Smooth muscle cell (in vitro differentiated cells): ENCODE measurements around the gene ANKRD9. TPM values are rescaled to one million over a fixed set of nuclear protein-coding genes. Genes with fewer than 3 reads are reported as not detected.

Source experiments
- DNase-seq: peaks from one replicate; lab custom pipeline; 2025; ENCODE audit not compliant: unreplicated experiment; lab: John Stamatoyannopoulos, UW
- H2AFZ ChIP-seq: fragments of 200-600 bp; sonication (generic); 2 replicates; pipeline ENCODE4 v1.6.0; 2016; ENCODE audit warnings: antibody characterized with exemption, low read depth, mild to moderate bottlenecking
- H3F3A ChIP-seq: fragments of 200-600 bp; sonication (generic); 2 replicates; pipeline ENCODE4 v1.6.0; 2017; ENCODE audit warnings: antibody characterized with exemption, low read depth
- H3K27ac ChIP-seq: fragments of 200-600 bp; sonication (generic); 2 replicates; pipeline ENCODE4 v1.5.1; 2016; ENCODE audit warnings: low read depth, mild to moderate bottlenecking
- H3K27me3 ChIP-seq: fragments of 200-600 bp; sonication (generic); 2 replicates; pipeline ENCODE4 v1.6.1; 2016; ENCODE audit warnings: low read depth, mild to moderate bottlenecking
- H3K36me3 ChIP-seq: fragments of 200-600 bp; sonication (generic); 2 replicates; pipeline ENCODE4 v1.5.1; 2016; ENCODE audit warnings: low read depth
- H3K4me1 ChIP-seq: fragments of 200-600 bp; sonication (generic); 2 replicates; pipeline ENCODE4 v1.5.1; 2016; ENCODE audit warnings: low read depth
- H3K4me2 ChIP-seq: fragments of 200-600 bp; sonication (generic); 2 replicates; pipeline ENCODE4 v1.6.0; 2016; ENCODE audit warnings: mild to moderate bottlenecking
- H3K4me3 ChIP-seq: fragments of 200-600 bp; sonication (generic); 2 replicates; pipeline ENCODE4 v1.5.1; 2016; ENCODE audit warnings: mild to moderate bottlenecking
- H3K79me2 ChIP-seq: fragments of 200-600 bp; sonication (generic); 2 replicates; pipeline ENCODE4 v1.6.0; 2016; ENCODE audit warnings: low read depth, mild to moderate bottlenecking
- H3K9ac ChIP-seq: fragments of 200-600 bp; sonication (generic); 2 replicates; pipeline ENCODE4 v1.6.0; 2016; ENCODE audit warnings: low read depth
- H3K9me3 ChIP-seq: fragments of 200-600 bp; sonication (generic); replicated peaks from 2 replicates; pipeline ENCODE4 v1.5.1; 2016; ENCODE audit warnings: low read depth
- H4K20me1 ChIP-seq: fragments of 200-600 bp; sonication (generic); 2 replicates; pipeline ENCODE4 v1.6.0; 2016; ENCODE audit warnings: low read depth
- CTCF ChIP-seq: fragments of 200-600 bp; sonication (generic); IDR thresholded peaks from 2 replicates; pipeline ENCODE4 v1.5.1; 2017; ENCODE audit warnings: borderline replicate concordance, mild to moderate bottlenecking, antibody characterized with exemption; ENCODE audit not compliant: insufficient read depth, poor library complexity, severe bottlenecking
- WGBS: methylation state at CpG from one replicate; pipeline ENCODE4 v1.1.7; 2016; ENCODE audit warnings: low lambda C conversion rate; 5-methylcytosine and 5-hydroxymethylcytosine counted together
- polyA plus RNA-seq: library from polyadenylated mRNA; unstranded; fragments of >200 nt; fragmentation: Nextera tagmentation; extraction: Ambion mirVana; gene quantifications from 2 replicates; pipeline ENCODE4 v1.2.1, GENCODE V29; 2016
- total RNA-seq: library from RNA; depleted of rRNA; stranded (reverse); fragments of >200 nt; gene quantifications from 2 replicates; pipeline ENCODE4 v1.2.3, GENCODE V29; 2014

ANKRD9 gene
- total and polyA plus RNA-seq, 2 experiments from 2014 or later, result 17.2 to 38.9 TPM

DNA sequence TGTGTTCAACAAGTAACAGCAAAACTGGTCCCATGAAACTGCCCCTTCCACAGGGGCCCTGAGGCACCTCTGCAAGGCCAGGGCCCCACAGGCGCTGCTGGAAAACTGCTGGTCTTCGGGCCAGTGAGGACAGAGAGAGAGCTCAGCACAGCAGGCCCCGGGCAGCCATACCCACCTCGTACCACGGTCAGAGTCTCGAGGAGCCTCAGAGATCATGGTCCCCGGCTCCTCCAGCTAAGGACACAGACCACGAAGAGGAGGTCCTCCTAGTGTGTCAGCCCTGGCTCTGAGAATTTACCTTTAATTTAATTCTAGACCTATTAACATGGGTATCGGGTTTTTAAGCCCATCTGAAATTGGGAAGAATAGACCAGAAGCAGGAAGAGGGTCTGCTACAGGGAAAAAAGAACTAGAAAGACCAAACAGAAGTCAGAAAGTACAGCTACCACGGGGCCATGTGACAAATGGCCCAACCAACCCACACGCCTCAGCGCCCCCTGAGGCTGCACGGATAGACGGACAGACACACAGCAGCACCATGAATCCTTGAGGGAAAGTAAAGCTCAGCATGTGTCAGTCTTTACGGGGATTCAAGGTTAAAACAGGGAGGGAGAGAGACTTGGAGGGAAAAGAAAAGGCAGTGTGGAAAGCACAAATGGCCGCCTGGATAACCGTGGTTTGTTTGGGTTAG is 22.9 kb downstream of the ANKRD9 start:
- Histone ChIP-seq H3K27ac (peak overlapping the region; percentile 38), H3K4me2 (peak overlapping the region; percentile 49), H3K4me1 (no peaks in the 10 kb centered on the region), H3K9me3 (no peaks in the 10 kb centered on the region), H3K27me3 (no peaks in the 10 kb centered on the region), H2AFZ (no peak overlapping the region), H3K79me2 (no peaks in the 10 kb centered on the region), H3K4me3 (no peak overlapping the region), H4K20me1 (no peaks in the 10 kb centered on the region), H3F3A (no peaks in the 10 kb centered on the region), H3K36me3 (no peaks in the 10 kb centered on the region), H3K9ac (no peak overlapping the region)
- no peak for TF ChIP-seq CTCF
- WGBS, result 75% methylated on average over 17 of the region's 17 CpGs
- DNase-seq, result no peak

GRCh38 chr14:102485693-102486512 is 23.7 kb downstream of the ANKRD9 start:
- H3K79me2 ChIP-seq, result no peaks in the 10 kb centered on the region
- 96% methylated on average over 11 of the region's 11 CpGs for WGBS
- no peaks in the 10 kb centered on the region for H4K20me1 ChIP-seq

DNA sequence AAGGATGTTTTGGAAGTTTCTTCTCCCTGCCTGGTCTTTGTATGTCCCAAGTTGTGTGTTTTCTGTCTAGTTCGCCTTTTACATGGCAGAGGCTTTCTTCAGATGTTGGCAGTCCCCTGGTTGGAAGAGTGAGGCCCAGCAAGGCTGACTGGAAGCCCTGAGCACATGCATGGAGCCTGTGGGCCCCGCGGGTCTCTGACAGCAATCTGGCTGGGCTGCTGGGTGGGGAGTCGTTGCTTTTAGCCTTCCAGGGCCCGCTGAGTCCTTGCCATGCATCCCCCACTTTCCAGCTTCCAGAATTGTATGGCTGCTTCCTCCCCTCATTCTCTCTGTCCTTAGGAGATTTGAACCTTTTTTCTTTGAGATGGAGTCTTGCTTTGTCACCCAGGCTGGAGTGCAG is 25.3 kb downstream of the ANKRD9 start:
- Histone ChIP-seq H3K4me3 (no peak overlapping the region), H3K9ac (no peak overlapping the region), H3K9me3 (no peaks in the 10 kb centered on the region), H3K4me1 (no peaks in the 10 kb centered on the region), H3K27ac (no peak overlapping the region), H3K36me3 (no peaks in the 10 kb centered on the region), H2AFZ (no peak overlapping the region), H3K79me2 (no peaks in the 10 kb centered on the region), H3K4me2 (no peak overlapping the region), H3K27me3 (no peaks in the 10 kb centered on the region), H3F3A (no peaks in the 10 kb centered on the region), H4K20me1 (no peaks in the 10 kb centered on the region)
- no peak for TF ChIP-seq CTCF
- no peak for DNase-seq
- WGBS, result 84% methylated on average over 5 of the region's 5 CpGs

More at GRCh38 chr14:102485693-102486512, 23.7 kb downstream of the ANKRD9 start:
- Histone ChIP-seq H3K4me3 (no peak overlapping the region), H3F3A (no peaks in the 10 kb centered on the region), H3K9ac (no peak overlapping the region), H3K27me3 (no peaks in the 10 kb centered on the region), H3K36me3 (no peaks in the 10 kb centered on the region), H3K27ac (no peak overlapping the region), H3K9me3 (no peaks in the 10 kb centered on the region), H3K4me2 (no peak overlapping the region), H3K4me1 (no peaks in the 10 kb centered on the region), H2AFZ (no peak overlapping the region)
- no peak for TF ChIP-seq CTCF
- DNase-seq, result no peak
